ENCODE measurements around the gene ACTL6A.
A peak's percentile ranks its signal among the peaks of the same experiment; 100 is the strongest.

The ACTL6A gene

GRCh38 chr3:179533274-179533673, 29.5 kb upstream of the ACTL6A start:
- DNase-seq (ENCODE audit: low read depth), result peak; percentile 87
- no peak overlapping the region for H3K4me3 ChIP-seq (ENCODE audit: low read depth, low read length)
- no peak for TF ChIP-seq CTCF (IDR thresholded peaks at IDR 0.05; ENCODE audit: control insufficient read depth, extremely low read depth, insufficient read depth)

- H3K4me3 ChIP-seq (ENCODE audit: low read depth, low read length), result no peak overlapping the region
- DNase-seq (ENCODE audit: low read depth), result no peak
- no peak for TF ChIP-seq CTCF (IDR thresholded peaks at IDR 0.05; ENCODE audit: control insufficient read depth, extremely low read depth, insufficient read depth)
Measured at GRCh38 chr3:179536256-179536655, 26.5 kb upstream of the ACTL6A start.

GRCh38 chr3:179541094-179541493, 21.6 kb upstream of the ACTL6A start:
- DNase-seq (ENCODE audit: low read depth), result no peak
- TF ChIP-seq CTCF (IDR thresholded peaks at IDR 0.05; ENCODE audit: control insufficient read depth, extremely low read depth, insufficient read depth), result no peak
- no peak overlapping the region for H3K4me3 ChIP-seq (ENCODE audit: low read depth, low read length)

- TF ChIP-seq CTCF (IDR thresholded peaks at IDR 0.05; ENCODE audit: control insufficient read depth, extremely low read depth, insufficient read depth), result no peak
- no peak overlapping the region for H3K4me3 ChIP-seq (ENCODE audit: low read depth, low read length)
- DNase-seq (ENCODE audit: low read depth), result no peak
Measured at GRCh38 chr3:179541596-179541995, 21.1 kb upstream of the ACTL6A start.

GRCh38 chr3:179542375-179542774, 20.4 kb upstream of the ACTL6A start:
- no peak for TF ChIP-seq CTCF (IDR thresholded peaks at IDR 0.05; ENCODE audit: control insufficient read depth, extremely low read depth, insufficient read depth)
- DNase-seq (ENCODE audit: low read depth), result no peak
- H3K4me3 ChIP-seq (ENCODE audit: low read depth, low read length), result no peak overlapping the region

GRCh38 chr3:179544981-179545645, 17.6 kb upstream of the ACTL6A start:
- no peak for TF ChIP-seq CTCF (IDR thresholded peaks at IDR 0.05; ENCODE audit: control insufficient read depth, extremely low read depth, insufficient read depth)

GRCh38 chr3:179546814-179547241, 15.9 kb upstream of the ACTL6A start:
- no peak overlapping the region for H3K4me3 ChIP-seq (ENCODE audit: low read depth, low read length)
- no peak for TF ChIP-seq CTCF (IDR thresholded peaks at IDR 0.05; ENCODE audit: control insufficient read depth, extremely low read depth, insufficient read depth)
- DNase-seq (ENCODE audit: low read depth), result peak; percentile 30

More at GRCh38 chr3:179544981-179545645, 17.6 kb upstream of the ACTL6A start:
- H3K4me3 ChIP-seq (ENCODE audit: low read depth, low read length), result no peak overlapping the region
- DNase-seq (ENCODE audit: low read depth), result no peak

Data from LNCaP clone FGC (cell line).